ENCODE results near the gene CTNNBL1.

CTNNBL1 gene

GRCh38 chr20:37920270-37920669 is 226.4 kb downstream of the CTNNBL1 start:
- Histone ChIP-seq H3K27me3 (ENCODE audit: insufficient read depth, low read length, poor library complexity) (no peaks in the 10 kb centered on the region), H4K5ac (ENCODE audit: low read length) (no peak overlapping the region), H3K23ac (ENCODE audit: low read length) (no peak overlapping the region), H2BK5ac (ENCODE audit: low read length) (no peak overlapping the region), H2AK5ac (ENCODE audit: low read length) (no peak overlapping the region), H3K4me3 (ENCODE audit: low read length) (no peak overlapping the region), H2BK15ac (replicated peaks; ENCODE audit: low read depth) (no peak overlapping the region), H2BK120ac (ENCODE audit: low read depth, low read length) (no peak overlapping the region), H3K4me1 (ENCODE audit: control insufficient read depth, low read depth, low read length) (peaks cover 6% of the 10 kb centered on the region), H3K4me2 (ENCODE audit: low read length) (no peak overlapping the region), H3K9ac (ENCODE audit: low read length) (no peak overlapping the region), H3K56ac (ENCODE audit: low read length) (no peak overlapping the region), H3K18ac (ENCODE audit: low read length) (no peak overlapping the region), H3K79me1 (ENCODE audit: low read length) (no peaks in the 10 kb centered on the region), H4K8ac (ENCODE audit: low read depth, low read length) (no peak overlapping the region), H3K79me2 (ENCODE audit: control insufficient read depth, insufficient read depth, low read length) (no peaks in the 10 kb centered on the region), H3K4ac (ENCODE audit: low read depth, low read length) (no peak overlapping the region), H3K36me3 (ENCODE audit: control insufficient read depth, insufficient read depth, low read length) (no peaks in the 10 kb centered on the region), H3K27ac (ENCODE audit: low read depth, low read length) (no peak overlapping the region)
- no CpG with 5 or more reads among the region's 6 CpGs for WGBS (ENCODE audit: extremely low coverage, insufficient coverage, low lambda C conversion rate)
- no peak for DNase-seq

- Histone ChIP-seq H3K4me3 (ENCODE audit: low read length) (no peak overlapping the region), H3K9ac (ENCODE audit: low read length) (no peak overlapping the region), H4K8ac (ENCODE audit: low read depth, low read length) (no peak overlapping the region), H3K23ac (ENCODE audit: low read length) (no peak overlapping the region), H2BK120ac (ENCODE audit: low read depth, low read length) (no peak overlapping the region), H2AK5ac (ENCODE audit: low read length) (no peak overlapping the region), H3K4ac (ENCODE audit: low read depth, low read length) (no peak overlapping the region), H3K27me3 (ENCODE audit: insufficient read depth, low read length, poor library complexity) (no peaks in the 10 kb centered on the region), H3K27ac (ENCODE audit: low read depth, low read length) (no peak overlapping the region), H3K4me1 (ENCODE audit: control insufficient read depth, low read depth, low read length) (peaks cover 4% of the 10 kb centered on the region), H3K36me3 (ENCODE audit: control insufficient read depth, insufficient read depth, low read length) (no peaks in the 10 kb centered on the region), H2BK15ac (replicated peaks; ENCODE audit: low read depth) (no peak overlapping the region), H3K56ac (ENCODE audit: low read length) (no peak overlapping the region), H3K79me2 (ENCODE audit: control insufficient read depth, insufficient read depth, low read length) (no peaks in the 10 kb centered on the region), H3K18ac (ENCODE audit: low read length) (no peak overlapping the region), H3K4me2 (ENCODE audit: low read length) (no peak overlapping the region), H4K5ac (ENCODE audit: low read length) (no peak overlapping the region), H3K79me1 (ENCODE audit: low read length) (no peaks in the 10 kb centered on the region), H2BK5ac (ENCODE audit: low read length) (no peak overlapping the region)
- DNase-seq, result no peak
- WGBS (ENCODE audit: extremely low coverage, insufficient coverage, low lambda C conversion rate), result no CpG with 5 or more reads among the region's 1 CpG
These were observed 227.0 kb downstream of the CTNNBL1 start for GRCh38 chr20:37920679-37921322.

DNA sequence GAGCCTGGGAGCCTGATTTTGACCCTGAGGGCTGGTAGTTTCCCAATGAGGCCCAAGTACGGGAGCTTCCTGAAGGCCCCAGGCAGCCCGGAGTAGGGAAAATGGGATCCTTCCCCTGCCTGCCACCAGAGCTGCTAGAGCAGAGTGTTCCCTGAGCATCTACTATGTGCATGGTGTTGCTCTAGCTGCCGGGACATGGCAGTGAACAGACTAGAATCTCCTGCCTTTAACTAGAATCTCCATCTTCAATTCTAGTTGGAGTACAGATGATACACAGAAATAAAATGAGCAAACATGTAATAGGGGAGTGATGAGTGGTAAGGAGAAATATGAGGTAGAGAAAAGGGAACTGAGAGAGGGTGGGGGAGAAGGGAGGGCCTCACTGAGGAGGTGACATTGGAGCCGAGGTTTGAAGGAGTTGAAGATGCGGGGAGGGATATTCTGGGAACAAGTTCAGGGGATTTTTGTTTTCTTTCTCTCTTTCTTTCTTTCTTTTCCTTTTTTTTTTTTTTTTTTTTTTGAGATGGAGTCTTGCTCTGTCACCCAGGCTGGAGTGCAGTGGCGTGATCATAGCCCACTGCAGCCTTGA is 227.6 kb downstream of the CTNNBL1 start:
- no CpG with 5 or more reads among the region's 6 CpGs for WGBS (ENCODE audit: extremely low coverage, insufficient coverage, low lambda C conversion rate)

More for the DNA sequence above, 227.6 kb downstream of the CTNNBL1 start:
- no peak for DNase-seq
- H3K23ac ChIP-seq (ENCODE audit: low read length), result no peak overlapping the region
- no peak overlapping the region for H2BK5ac ChIP-seq (ENCODE audit: low read length)
- no peak overlapping the region for H3K27ac ChIP-seq (ENCODE audit: low read depth, low read length)
- H3K27me3 ChIP-seq (ENCODE audit: insufficient read depth, low read length, poor library complexity), result no peaks in the 10 kb centered on the region
- H3K56ac ChIP-seq (ENCODE audit: low read length), result no peak overlapping the region
- no peaks in the 10 kb centered on the region for H3K36me3 ChIP-seq (ENCODE audit: control insufficient read depth, insufficient read depth, low read length)
- peaks cover 4% of the 10 kb centered on the region for H3K4me1 ChIP-seq (ENCODE audit: control insufficient read depth, low read depth, low read length)
- no peak overlapping the region for H3K4ac ChIP-seq (ENCODE audit: low read depth, low read length)
- no peak overlapping the region for H2BK120ac ChIP-seq (ENCODE audit: low read depth, low read length)
- no peak overlapping the region for H3K4me3 ChIP-seq (ENCODE audit: low read length)
- H3K9ac ChIP-seq (ENCODE audit: low read length), result no peak overlapping the region
- H3K79me2 ChIP-seq (ENCODE audit: control insufficient read depth, insufficient read depth, low read length), result no peaks in the 10 kb centered on the region
- H3K18ac ChIP-seq (ENCODE audit: low read length), result no peak overlapping the region
- no peak overlapping the region for H2AK5ac ChIP-seq (ENCODE audit: low read length)
- H3K79me1 ChIP-seq (ENCODE audit: low read length), result no peaks in the 10 kb centered on the region
- no peak overlapping the region for H4K5ac ChIP-seq (ENCODE audit: low read length)
- H2BK15ac ChIP-seq (replicated peaks; ENCODE audit: low read depth), result no peak overlapping the region
- no peak overlapping the region for H3K4me2 ChIP-seq (ENCODE audit: low read length)
- no peak overlapping the region for H4K8ac ChIP-seq (ENCODE audit: low read depth, low read length)
